GM18508 (cell line): ENCODE results near the gene CCDC74B.
"Not testable (repeated sequence)": the region's sequence is repeated elsewhere in the genome, so short reads cannot be mapped to it uniquely, and the experiment has no call there.

ENCODE experiments used
- ATAC-seq: cut with Tn5 transposase; IDR thresholded peaks from one replicate; pipeline ENCODE4 v1.9.1; 2021; ENCODE audit warnings: moderate number of reproducible peaks; ENCODE audit not compliant: insufficient read depth, unreplicated experiment

The CCDC74B gene

DNA sequence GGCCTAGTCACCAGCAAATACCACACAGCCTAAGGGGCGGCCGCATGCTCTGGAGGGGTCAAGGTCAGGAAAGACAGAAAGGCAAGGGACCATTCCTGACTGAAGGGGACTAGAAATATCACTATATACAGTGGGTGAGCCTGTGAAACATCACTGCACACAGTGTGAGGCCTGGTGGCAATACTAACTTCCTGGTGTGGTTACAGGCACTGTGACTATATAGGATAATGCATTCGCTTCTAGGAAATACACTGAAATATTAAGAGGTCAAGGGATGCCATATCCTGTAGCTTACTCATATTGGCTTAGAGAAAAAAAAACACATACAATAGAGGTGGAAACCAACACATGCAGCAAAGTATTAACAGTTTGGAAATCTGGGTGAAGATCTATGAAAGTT is 24.3 kb upstream of the CCDC74B start:
- ATAC-seq: not testable (repeated sequence)

- not testable (repeated sequence) for ATAC-seq
These were observed 21.7 kb upstream of the CCDC74B start for GRCh38 chr2:130166611-130167010.

- no peak for ATAC-seq
These were observed 20.5 kb upstream of the CCDC74B start for GRCh38 chr2:130165293-130166016.

DNA sequence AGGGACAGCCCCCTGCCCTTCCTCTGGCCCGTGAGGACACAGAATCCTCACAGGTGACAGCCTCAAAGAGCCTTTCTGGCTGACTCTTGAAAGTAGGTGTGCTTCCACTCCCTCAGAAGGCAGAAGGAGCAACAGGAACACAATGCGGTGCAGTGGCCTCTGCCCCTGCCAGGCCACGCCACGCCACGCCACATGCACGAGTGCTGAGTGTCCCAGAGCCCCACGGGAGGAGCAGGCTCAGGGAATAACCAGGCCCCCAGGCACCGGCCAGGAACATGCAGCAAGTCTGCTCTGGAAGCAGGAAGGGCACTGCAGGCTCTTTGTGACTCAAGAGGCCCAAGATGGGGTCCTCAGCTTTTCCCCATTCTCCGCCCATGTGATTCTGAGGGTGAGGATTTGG is 18.1 kb upstream of the CCDC74B start:
- ATAC-seq: no peak

- ATAC-seq: not testable (repeated sequence)
These were observed 17.6 kb upstream of the CCDC74B start for GRCh38 chr2:130162486-130162885.

- ATAC-seq: not testable (repeated sequence)
These were observed 16.2 kb upstream of the CCDC74B start for GRCh38 chr2:130160838-130161705.

DNA sequence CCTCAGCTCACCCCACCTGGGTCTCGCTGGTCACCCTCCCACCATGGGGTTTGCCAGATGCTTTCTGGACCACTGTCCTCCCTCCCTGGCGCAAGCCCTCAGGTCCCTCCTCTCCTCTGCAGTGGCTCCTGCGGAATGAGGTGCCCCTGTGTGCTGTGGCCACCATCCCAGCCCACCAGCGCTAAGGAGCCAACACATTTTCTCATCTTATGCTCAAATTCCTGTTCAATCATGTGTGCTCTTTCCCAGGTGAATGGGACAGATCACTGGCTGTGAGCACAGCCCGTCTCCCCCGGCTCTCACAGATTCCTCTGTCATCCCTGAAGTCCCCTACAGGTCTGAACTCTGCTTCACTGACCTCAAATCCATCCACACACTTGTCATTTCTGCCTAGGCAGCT is 15.2 kb upstream of the CCDC74B start:
- ATAC-seq: no peak

DNA sequence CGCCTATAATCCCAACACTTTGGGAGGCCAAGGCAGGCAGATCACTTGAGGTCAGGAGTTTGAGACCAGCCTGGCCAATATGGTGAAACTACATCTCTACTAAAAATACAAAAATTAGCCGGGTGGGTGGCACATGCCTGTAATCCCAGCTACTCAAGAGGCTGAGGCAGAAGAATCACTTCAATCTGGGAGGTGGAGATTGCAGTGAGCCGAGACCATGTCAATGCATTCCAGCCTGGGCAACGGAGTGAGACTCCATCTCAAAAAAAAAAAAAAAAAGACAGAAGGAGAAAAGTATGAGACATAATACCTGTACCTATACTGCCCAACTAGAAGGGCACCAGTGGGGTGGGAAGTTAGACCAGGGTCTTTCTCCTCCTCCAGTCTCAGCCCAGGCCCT is 14.5 kb upstream of the CCDC74B start:
- not testable (repeated sequence) for ATAC-seq

DNA sequence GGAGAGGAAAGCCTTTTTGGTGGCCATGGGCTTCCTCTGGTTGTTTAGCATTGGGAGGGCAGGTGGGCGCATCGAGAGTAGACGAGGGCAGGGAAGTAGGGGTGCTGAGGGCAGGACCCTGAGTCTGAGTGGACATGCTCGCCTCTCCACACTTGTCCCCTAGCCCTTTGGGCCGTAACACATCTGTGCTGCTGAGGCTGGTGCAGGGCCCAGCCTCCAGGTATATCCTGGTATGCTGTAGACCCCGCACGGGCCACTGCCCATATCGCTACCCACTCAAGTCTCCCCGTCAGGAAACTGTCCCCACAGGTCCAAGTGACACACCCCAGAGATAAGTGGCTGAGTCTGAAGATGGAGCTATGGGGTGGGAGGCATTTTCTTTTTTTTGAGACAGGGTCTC is 13.7 kb upstream of the CCDC74B start:
- no peak for ATAC-seq

GRCh38 chr2:130157825-130158514 is 13.1 kb upstream of the CCDC74B start:
- peak; percentile 76 for ATAC-seq

- ATAC-seq: peak; percentile 29
These were observed 12.4 kb upstream of the CCDC74B start for GRCh38 chr2:130157354-130157753.

DNA sequence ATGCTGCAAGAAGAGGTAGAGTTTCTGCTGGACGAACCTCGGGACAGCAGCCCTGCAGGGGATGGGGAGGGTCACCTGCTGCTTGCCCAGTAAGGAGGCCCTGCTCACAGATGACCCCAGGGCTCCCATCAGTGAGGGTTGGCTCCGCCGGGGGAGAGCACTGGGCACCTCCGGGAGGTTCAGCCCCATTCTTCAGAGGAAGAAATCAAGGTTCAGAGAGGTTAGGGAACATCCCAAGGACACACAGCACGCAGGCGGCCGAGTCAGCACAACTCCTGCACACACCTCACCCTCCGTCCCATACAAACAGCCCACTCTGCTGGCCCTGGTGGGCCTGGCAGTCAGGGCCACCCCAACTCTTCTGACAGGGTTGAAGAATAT is 11.7 kb upstream of the CCDC74B start:
- no peak for ATAC-seq

- ATAC-seq: not testable (repeated sequence)
These were observed 11.2 kb upstream of the CCDC74B start for GRCh38 chr2:130155956-130156623.

- no peak for ATAC-seq
These were observed 10.2 kb upstream of the CCDC74B start for GRCh38 chr2:130154773-130155765.

GRCh38 chr2:130154423-130154770 is 9.5 kb upstream of the CCDC74B start:
- ATAC-seq: not testable (repeated sequence)

- ATAC-seq: not testable (repeated sequence)
These were observed 9.0 kb upstream of the CCDC74B start for GRCh38 chr2:130153721-130154422.

DNA sequence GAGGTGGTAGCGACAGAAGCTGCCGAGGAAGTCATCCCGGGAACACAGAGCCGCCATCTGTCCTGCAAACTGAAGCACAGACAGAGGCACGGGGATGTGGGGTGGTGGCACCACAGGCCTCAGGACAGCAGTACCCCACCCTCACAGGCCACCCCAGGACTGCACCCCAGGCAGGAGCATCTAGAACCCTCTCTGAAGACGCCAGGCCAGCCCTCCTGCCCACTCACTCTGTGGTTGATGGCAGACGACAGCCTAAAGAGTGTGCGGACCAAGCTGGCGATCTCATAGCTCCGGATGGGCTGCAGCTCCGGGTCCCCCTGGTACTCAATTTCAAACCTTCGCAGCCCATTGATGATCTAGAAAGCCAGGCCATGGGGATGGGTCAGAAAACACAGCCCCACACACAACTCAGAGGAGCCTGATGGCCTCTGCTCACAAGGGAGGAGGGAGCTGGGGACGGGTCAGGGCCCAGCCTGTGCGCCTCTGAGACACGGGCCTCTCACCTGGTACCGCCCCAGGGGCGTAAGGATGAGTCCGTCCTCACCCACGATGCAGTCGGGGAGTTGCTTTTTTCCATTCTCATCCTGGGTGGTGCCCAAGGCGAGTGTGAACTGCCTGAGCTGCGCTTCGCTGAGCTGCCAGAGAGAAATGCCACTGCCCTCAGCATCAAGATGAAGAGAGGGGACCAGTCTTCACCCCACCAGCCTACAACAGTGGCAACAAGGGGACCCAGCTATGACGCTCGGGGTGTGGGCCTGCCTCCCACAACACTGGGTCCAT is 8.1 kb upstream of the CCDC74B start:
- ATAC-seq: no peak
